Activated CD8-positive, alpha-beta memory T cell treated with anti-CD3 and anti-CD28 coated beads, Interleukin-2, amount 50 U/mL, for 24 hours (primary cell): Measurements from ENCODE around the gene BACH2.
"Not testable (repeated sequence)": the region's sequence is repeated elsewhere in the genome, so short reads cannot be mapped to it uniquely, and the experiment has no call there.

ENCODE experiments used
- DNase-seq: peaks from one replicate; pipeline ENCODE4 v3.0.0-alpha.2; 2020; ENCODE audit errors: extremely low read depth

The BACH2 gene

DNA sequence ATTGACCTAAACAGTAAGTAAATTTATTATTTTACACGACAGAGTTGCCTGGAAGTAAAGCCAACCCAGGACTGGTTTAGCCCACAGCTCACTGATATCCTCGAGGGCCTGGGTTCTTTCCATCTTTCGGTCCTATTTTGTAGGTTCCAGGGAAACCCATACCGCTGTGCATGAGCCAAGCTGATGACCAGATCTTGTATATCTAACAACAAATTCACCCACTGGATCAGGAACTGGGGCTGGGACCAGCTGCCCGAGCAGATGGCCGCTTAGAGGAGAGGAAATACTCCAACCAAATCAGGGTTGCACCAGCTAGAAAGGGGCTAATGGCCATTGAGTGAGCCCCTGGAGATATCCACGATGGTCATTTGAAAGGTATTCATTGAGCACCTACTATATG, 139.2 kb downstream of the BACH2 start:
- no peak for DNase-seq

DNA sequence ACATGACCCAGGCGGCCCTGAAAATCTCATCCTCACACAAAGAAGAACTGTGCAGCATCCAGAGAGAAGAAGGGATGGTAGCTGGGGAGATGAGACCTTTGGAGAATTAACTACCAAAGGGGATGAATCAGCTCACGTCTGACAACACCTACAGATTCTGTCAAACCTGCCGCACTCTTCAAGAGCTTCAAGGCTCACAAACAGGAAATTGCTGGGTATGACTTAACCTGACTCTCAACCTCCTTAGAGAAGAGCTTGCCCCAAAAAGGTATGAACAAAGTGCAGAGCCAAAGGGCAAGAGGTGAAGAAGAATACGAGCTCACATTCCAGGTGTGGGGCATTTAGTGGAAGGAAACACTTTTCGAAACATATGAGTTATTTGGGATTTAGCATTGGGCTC, 139.8 kb downstream of the BACH2 start:
- no peak for DNase-seq

DNA sequence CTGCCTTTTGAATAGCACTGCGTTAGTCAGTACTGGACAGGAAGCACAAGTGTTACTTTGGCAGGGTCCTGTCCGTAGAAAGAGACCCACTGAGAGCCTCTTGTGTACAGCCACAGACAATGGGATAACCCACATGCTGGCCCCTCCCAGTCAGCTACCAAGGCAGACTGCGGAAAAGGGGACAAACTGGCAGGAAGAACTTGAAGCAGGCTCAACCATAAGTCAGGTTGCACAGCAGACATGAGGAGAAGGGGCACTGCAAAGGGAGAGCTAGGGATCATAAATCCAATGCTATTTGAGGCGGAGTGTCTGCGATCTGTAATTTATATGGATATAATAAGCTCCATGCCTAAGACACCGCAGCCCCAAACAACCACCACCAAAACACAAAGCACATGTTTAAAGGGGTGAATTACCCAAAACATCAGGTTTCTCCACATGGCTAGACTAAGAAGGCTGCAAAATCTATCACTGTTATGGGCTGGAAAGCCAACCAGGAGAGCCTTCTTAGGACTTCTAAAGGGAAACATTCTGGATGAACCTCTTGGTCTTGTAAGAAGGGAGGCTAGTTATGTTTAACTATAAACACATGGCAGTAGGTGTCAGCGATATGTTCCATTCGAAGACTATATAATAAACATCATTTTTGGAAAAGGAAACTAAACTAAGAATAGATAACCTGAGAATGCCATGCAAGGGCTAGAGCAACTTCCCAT, 141.7 kb downstream of the BACH2 start:
- DNase-seq: no peak

- DNase-seq: no peak
Observed at GRCh38 chr6:90151576-90152422, 144.8 kb downstream of the BACH2 start.

DNA sequence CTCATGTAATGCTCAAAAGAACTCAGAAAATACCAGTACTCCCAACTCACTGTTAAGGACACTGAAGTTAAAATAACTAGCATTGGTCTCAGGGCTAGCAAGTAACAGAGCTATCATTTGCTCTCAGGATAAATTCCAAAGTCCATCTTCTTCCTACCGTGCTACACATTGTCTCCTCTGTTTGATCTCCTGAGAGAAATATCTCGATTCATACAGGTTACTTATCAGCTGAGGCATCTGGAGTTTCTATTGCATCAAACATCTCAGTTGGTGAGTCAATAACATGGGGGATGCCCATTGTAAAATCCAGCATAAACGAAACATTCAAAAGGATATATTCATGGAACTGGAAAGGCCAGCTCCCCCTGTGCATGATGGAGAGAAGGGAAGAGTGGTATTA, 147.4 kb downstream of the BACH2 start:
- DNase-seq: no peak

DNA sequence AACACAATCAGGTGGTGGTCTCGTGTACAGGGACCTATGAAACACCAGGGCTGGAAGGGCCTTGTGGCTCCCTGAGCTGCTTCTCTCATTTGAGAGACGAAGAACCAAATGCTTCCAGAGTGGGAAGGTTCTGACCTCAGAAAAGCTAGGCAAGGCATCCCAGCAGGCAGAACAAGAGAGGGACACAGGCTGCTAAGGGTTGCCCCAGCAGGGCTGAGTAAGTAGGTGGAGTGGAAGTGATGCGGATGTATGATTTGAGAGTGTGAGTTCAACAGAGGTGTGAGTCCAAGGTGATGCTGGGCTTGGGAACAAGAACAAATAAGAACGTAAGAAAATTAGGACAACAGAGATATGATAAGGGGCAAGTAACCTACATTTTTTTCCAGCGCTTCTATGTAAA, 147.8 kb downstream of the BACH2 start:
- DNase-seq: no peak

DNA sequence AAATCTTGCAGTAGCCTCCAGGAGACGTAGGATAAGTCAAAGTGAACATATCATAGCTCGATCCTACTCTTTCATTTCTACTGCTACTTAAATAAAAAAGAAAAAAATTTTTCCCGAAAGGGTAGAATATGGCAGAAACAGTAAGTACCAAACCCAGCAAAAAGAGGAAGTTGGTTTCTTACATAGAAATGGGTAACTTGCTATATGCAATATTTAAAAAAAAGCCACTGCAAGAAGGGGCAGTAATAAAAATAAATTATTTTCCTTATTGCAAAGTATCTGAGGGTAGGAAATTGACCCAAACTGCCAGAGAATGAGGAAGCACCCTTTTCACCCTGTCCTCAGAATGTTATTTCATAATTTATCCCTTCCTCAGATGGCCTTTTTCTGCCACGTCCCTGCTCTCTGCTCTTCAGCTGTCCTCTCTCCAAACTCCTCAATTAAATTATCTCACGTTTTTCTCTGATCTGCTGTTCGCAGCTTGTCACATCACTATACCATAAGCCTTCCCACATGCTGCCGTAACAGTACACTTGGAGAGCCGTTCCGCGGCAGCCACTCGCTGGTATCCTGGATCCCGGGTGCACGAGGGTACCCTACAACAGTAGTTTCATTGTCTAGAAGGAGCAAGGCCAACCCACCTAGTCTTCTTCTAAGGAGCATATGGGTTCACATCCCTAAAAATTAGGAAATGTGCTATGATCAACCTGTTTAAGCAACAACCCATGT, 149.6 kb downstream of the BACH2 start:
- no peak for DNase-seq

DNA sequence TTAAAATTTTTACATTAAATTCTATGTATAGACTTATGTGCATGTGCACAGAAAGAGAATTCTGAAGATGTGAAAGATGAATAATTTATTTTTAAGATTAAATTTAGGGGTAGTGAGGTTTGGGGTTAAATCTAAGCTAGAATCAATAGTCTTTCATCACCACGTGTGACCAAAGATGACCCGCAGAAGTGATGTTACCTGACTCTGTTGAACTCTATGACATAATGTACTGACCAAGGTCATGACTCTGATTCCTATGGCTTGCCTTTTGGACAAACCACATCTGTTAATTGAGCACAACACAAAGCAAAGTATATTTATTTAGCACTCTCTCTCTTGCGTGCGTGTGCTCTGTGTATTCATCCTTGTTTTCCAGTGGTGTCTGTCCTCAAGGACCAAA, 150.6 kb downstream of the BACH2 start:
- DNase-seq: no peak

DNA sequence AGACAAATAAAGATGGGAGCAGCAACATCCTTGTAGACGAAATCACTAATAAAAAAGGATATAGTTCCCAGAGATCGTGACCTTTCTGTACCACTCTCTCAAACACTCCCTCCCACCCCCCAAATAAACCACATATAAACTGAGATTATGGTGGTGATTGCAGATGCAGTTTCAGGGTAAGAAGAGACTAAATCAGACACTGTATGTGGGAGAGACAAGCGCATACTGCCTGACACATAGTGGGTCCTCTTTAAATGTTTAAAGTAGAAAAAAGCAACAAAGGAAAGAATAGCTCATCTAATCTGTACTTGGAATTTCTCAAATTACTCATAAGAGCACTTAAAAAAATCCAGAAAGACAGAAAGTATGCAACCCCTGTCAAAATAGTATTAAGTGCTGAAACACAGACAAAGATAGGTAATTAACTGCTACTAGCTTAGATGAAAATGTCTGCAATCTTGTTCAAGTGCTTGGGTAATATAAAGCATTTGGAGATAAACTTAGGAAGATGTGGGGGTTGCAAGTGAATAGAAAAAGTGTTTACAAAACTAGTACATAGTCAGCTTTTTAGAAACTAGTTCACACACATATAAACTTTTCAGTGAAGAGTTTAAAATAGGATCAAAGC, 151.6 kb downstream of the BACH2 start:
- no peak for DNase-seq

- no peak for DNase-seq
Observed at GRCh38 chr6:90144396-90144795, 152.2 kb downstream of the BACH2 start.

DNA sequence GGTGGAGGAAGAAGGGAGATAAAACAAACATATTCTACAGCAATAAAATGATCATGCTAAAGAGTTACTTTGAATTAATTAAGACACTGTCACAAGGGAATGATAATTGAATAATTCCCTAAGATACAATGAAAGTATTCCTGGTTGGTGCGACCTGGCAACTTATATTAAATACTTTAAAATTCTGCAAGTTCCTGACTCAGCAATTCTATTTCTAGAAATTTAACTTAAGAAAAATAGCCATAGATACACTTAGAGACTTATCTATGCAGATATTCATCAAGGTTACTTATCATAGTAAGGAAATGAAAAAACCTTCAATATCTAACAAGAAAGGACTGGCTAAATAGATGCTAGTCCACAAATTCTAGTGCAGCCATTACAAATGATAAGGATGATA, 156.0 kb downstream of the BACH2 start:
- DNase-seq: no peak

- no peak for DNase-seq
Observed at GRCh38 chr6:90139272-90139817, 157.3 kb downstream of the BACH2 start.

GRCh38 chr6:90136837-90137568, 159.6 kb downstream of the BACH2 start:
- DNase-seq: no peak

DNA sequence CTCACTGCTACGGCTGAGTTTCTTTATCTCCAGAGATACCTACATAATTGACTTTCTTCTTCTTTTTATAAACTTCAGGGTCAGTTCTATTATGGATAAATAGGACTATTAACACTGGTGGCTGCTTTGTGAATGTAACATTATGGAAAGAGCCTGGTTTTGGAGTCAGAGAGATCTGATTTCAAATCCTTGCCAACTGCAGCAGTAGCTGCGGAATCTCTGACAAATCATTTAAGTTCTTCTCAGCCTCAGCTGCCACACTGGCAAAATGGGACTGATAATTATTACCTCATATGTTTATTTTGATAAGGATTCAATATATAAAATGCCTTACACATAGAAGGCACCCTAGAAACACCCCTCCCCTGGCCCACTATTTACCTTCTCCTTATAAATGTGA, 160.5 kb downstream of the BACH2 start:
- DNase-seq: no peak

DNA sequence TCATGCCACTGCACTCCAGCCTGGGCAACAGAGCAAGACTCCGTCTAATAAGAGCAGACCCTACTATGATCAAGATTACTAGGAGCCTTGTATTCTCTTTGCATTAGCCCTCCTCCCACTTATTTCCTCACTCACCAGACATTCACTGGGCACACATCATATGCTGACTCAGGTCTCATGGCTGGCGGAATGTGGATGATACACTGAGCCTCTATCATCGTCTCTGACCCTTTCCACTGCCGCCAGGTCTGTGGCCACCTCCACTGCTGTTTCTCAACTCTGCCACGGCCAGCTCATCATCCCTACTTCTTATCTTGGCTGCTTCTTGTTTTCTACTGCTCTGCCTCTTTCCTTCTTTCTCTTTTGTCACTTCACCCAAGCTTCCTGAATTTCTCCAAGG, 161.0 kb downstream of the BACH2 start:
- no peak for DNase-seq

GRCh38 chr6:90133664-90134063, 163.0 kb downstream of the BACH2 start:
- DNase-seq: not testable (repeated sequence)

- DNase-seq: no peak
Observed at GRCh38 chr6:90131614-90132423, 164.8 kb downstream of the BACH2 start.

GRCh38 chr6:90131125-90131524, 165.5 kb downstream of the BACH2 start:
- no peak for DNase-seq

DNA sequence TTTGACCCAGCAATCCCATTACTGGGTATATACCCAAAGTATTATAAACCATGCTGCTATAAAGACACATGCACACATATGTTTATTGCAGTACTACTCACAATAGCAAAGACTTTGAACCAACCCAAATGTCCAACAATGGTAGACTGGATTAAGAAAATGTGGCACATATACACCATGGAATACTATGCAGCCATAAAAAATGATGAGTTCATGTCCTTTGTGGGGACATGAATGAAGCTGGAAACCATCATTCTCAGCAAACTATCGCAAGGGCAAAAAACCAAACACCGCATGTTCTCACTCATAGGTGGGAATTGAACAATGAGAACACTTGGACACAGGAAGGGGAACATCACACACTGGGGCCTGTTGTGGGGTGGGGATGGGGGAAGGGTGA, 168.0 kb downstream of the BACH2 start:
- not testable (repeated sequence) for DNase-seq

- no peak for DNase-seq
Observed at GRCh38 chr6:90127595-90127994, 169.0 kb downstream of the BACH2 start.
